Osteoblast (primary cell): ENCODE measurements around the gene RBP5. TPM values are rescaled to one million over a fixed set of nuclear protein-coding genes. Genes with fewer than 3 reads are reported as not detected.

Experiments used
- DNase-seq: peaks from one replicate; pipeline ENCODE4 v3.0.0; 2011; ENCODE audit warnings: low spot score, mixed read lengths; ENCODE audit not compliant: insufficient read length; ENCODE audit errors: missing footprints
- H2AFZ ChIP-seq: 2 replicates; pipeline ENCODE4 v1.6.0; 2011; ENCODE audit warnings: mild to moderate bottlenecking, low read length
- H3K27ac ChIP-seq: 2 replicates; pipeline ENCODE4 v1.5.1; 2011; ENCODE audit warnings: mild to moderate bottlenecking, low read depth, low read length, moderate library complexity
- H3K27me3 ChIP-seq: 2 replicates; pipeline ENCODE4 v1.6.0; 2012; ENCODE audit warnings: mild to moderate bottlenecking, control low read depth, inconsistent platforms, low read length, moderate library complexity; ENCODE audit not compliant: insufficient read depth
- H3K36me3 ChIP-seq: 2 replicates; pipeline ENCODE4 v1.5.1; 2011; ENCODE audit warnings: mild to moderate bottlenecking, low read length, control low read depth, moderate library complexity; ENCODE audit not compliant: insufficient read depth
- H3K4me1 ChIP-seq: 2 replicates; pipeline ENCODE4 v1.5.1; 2011; ENCODE audit warnings: mild to moderate bottlenecking, low read length, control low read depth, moderate library complexity; ENCODE audit not compliant: insufficient read depth
- H3K4me2 ChIP-seq: 2 replicates; pipeline ENCODE4 v1.6.0; 2011; ENCODE audit warnings: mild to moderate bottlenecking, low read length; ENCODE audit not compliant: insufficient read depth
- H3K4me3 ChIP-seq: fragments of 200-600 bp; sonication (generic); 3 replicates; pipeline ENCODE4 v1.5.1; 2012; ENCODE audit warnings: mild to moderate bottlenecking, low read length, inconsistent platforms; ENCODE audit not compliant: insufficient read depth
- H3K79me2 ChIP-seq: 2 replicates; pipeline ENCODE4 v1.6.0; 2012; ENCODE audit warnings: mild to moderate bottlenecking, low read length, control low read depth, inconsistent platforms; ENCODE audit not compliant: insufficient read depth
- H3K9me3 ChIP-seq: 2 replicates; pipeline ENCODE4 v1.5.1; 2011; ENCODE audit warnings: low read depth, low read length, control low read depth
- H4K20me1 ChIP-seq: 2 replicates; pipeline ENCODE4 v1.6.0; 2012; ENCODE audit warnings: mild to moderate bottlenecking, low read length, control low read depth; ENCODE audit not compliant: insufficient read depth
- total RNA-seq: library from RNA; depleted of rRNA; stranded (reverse); fragments of >200 nt; gene quantifications from 2 replicates; pipeline ENCODE4 v1.2.3, GENCODE V29; 2012
- TF ChIP-seq, protein P1 (sequence below): IDR thresholded peaks from 2 replicates; pipeline ENCODE4 v1.5.1; 2011; ENCODE audit warnings: mild to moderate bottlenecking, low read depth, low read length, moderate library complexity; ENCODE audit errors: extremely low read depth

Gene RBP5
- total RNA-seq, 1 donor, result not detected

DNA sequence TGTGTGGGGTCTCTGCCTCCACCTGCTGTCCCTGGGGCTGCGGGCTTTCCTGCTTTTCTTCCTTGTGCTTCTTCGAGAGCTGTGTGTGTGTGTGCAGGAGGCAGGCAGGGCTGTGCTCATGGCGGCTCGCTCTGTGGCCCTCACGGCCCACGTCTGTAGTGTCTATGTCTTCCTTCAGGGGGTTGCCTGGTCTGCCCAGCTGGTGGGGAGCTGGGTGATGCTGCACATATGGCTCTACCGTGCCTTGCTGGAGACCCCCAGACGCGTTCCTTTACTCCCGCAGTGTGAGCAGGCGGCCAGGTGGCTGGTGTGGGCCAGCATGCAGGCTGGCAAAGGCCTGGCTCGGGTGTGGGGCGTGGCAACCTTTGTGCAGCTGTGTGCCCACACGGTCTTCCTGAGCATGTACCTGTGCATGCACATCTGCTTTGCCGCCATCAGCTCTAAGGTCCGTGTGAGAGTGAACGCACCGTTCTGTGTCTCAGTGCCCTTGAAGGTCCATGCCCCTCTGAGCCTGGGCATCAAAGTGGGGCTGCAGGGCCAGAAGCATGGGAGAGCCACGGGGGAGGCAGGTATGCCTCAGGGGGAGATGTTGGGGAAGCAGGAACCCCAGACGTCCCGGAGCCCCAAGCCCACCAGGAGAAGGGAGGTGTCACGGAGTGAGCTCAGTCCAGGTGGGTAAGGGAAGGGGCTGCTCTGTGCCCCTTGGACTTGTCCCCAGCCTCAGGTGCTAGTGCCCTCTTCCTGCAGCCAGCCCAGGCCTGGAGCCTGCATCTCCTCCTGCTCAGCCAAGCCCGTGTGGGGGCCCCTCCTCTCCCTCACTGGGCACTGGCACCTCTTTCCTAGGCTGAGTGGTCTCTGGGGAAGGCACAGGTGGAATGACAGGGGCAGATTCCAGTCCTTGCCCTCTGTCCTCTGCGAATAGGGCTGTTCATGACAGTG, 27.8 kb upstream of the RBP5 start:
- Histone ChIP-seq H3K27ac (no peak overlapping the region), H3K27me3 (no peaks in the 10 kb centered on the region), H3K36me3 (no peaks in the 10 kb centered on the region), H3K4me1 (no peaks in the 10 kb centered on the region), H4K20me1 (no peaks in the 10 kb centered on the region), H3K4me2 (no peak overlapping the region), H3K9me3 (no peaks in the 10 kb centered on the region), H2AFZ (no peak overlapping the region), H3K79me2 (no peaks in the 10 kb centered on the region), H3K4me3 (no peak overlapping the region)
- DNase-seq, result peak; percentile 58
- TF ChIP-seq, protein P1, sequence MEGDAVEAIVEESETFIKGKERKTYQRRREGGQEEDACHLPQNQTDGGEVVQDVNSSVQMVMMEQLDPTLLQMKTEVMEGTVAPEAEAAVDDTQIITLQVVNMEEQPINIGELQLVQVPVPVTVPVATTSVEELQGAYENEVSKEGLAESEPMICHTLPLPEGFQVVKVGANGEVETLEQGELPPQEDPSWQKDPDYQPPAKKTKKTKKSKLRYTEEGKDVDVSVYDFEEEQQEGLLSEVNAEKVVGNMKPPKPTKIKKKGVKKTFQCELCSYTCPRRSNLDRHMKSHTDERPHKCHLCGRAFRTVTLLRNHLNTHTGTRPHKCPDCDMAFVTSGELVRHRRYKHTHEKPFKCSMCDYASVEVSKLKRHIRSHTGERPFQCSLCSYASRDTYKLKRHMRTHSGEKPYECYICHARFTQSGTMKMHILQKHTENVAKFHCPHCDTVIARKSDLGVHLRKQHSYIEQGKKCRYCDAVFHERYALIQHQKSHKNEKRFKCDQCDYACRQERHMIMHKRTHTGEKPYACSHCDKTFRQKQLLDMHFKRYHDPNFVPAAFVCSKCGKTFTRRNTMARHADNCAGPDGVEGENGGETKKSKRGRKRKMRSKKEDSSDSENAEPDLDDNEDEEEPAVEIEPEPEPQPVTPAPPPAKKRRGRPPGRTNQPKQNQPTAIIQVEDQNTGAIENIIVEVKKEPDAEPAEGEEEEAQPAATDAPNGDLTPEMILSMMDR, result no peak

DNA sequence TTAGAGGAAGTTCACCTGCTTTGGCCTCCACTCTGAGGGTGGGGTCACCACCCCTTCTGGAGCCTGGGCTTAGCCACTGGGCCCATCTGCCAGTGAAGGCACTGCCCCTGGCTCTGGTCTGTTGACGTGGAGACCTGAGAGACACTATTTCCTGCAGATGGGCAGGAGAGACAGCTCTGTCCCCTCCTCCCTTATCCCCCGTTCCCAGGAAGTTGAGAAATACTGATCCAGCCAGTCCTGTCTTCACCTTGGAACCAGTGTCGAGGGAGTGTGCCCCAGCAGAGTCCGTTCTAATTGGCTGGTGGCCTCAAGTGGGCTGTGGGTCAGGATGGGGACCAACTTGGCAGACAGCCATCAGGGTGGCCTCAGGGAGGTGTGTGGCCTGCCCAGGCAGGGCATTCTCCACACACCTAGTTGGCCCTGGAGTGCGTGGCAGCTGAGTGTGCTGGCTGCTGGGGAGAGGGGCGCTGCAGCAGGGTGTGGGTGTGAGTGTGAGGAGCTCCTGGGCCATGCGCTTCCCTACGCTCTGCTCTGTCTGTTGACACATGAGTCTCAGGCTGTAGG, 26.9 kb upstream of the RBP5 start:
- H3K9me3 ChIP-seq, result no peaks in the 10 kb centered on the region
- no peak overlapping the region for H3K4me2 ChIP-seq
- TF ChIP-seq, protein P1, result no peak
- no peaks in the 10 kb centered on the region for H3K4me1 ChIP-seq
- no peak overlapping the region for H3K27ac ChIP-seq
- no peaks in the 10 kb centered on the region for H3K79me2 ChIP-seq
- H3K36me3 ChIP-seq, result no peaks in the 10 kb centered on the region
- no peak overlapping the region for H2AFZ ChIP-seq
- no peaks in the 10 kb centered on the region for H3K27me3 ChIP-seq
- no peaks in the 10 kb centered on the region for H4K20me1 ChIP-seq
- DNase-seq, result peak; percentile 51
- H3K4me3 ChIP-seq, result no peak overlapping the region

DNA sequence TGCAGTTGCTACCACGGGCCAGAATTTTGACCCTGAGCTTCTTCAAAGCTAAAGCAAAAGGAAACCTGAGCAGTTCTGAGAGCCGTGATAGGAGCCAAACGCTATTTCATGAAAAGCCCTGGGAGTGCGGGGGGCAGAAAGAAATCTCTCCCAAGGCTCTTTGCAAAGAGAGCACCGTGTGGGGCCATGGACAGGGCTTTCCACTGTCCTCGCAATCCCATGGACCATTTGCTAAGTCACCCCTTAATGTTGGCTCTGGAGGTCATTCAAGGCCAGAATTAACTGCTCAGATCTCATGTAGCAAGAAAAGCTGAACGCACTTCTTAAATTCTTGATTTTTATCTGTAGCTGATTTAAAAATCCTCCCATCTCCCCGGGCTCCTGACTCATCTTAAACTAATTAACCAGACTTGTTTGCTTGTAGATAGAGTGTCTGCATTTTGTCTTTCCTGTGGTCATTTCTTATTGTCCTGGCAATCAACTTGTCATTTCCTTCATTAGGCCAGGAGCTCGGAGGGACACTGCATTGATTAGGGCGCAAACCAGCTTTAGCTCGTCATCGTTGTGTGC, 26.3 kb upstream of the RBP5 start:
- Histone ChIP-seq H3K9me3 (no peaks in the 10 kb centered on the region), H3K4me1 (no peaks in the 10 kb centered on the region), H3K27me3 (no peaks in the 10 kb centered on the region), H2AFZ (no peak overlapping the region), H3K36me3 (no peaks in the 10 kb centered on the region), H3K27ac (no peak overlapping the region), H3K4me3 (no peak overlapping the region), H3K4me2 (no peak overlapping the region), H4K20me1 (no peaks in the 10 kb centered on the region), H3K79me2 (no peaks in the 10 kb centered on the region)
- TF ChIP-seq, protein P1, result no peak
- DNase-seq, result no peak

DNA sequence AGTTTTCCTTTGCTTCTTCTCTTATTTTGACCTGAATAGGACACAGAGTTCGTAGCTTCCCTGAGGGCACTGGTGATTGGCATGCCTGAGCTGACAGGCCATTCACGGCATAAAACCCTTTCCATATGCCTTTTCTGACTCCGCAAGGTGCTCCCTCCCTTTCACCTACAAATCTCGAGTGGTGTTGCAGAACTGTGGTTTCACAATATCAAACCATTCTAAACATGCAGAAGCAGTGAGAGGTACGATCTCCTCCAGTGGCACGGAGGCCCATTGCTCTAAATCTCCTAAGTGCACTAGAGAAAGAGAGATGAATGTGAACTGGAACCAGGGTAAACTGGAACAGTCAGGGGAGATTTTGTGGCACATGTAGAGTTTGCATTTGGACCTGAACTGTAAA, 25.4 kb upstream of the RBP5 start:
- TF ChIP-seq, protein P1, result no peak
- no peak for DNase-seq
- no peak overlapping the region for H3K4me3 ChIP-seq
- H3K4me1 ChIP-seq, result no peaks in the 10 kb centered on the region
- peaks cover 4% of the 10 kb centered on the region for H3K36me3 ChIP-seq
- no peaks in the 10 kb centered on the region for H3K27me3 ChIP-seq
- no peak overlapping the region for H3K4me2 ChIP-seq
- H3K27ac ChIP-seq, result no peak overlapping the region
- no peaks in the 10 kb centered on the region for H4K20me1 ChIP-seq
- H3K9me3 ChIP-seq, result no peaks in the 10 kb centered on the region
- no peak overlapping the region for H2AFZ ChIP-seq
- no peaks in the 10 kb centered on the region for H3K79me2 ChIP-seq
